Right lung (tissue), 5 donors: ENCODE data around the gene ARL4C. TPM values are rescaled to one million over a fixed set of nuclear protein-coding genes. Genes with fewer than 3 reads are reported as not detected.

Source experiments
- DNase-seq, 2 donors: peaks; one replicate each; pipeline ENCODE4 v3.0.0-alpha.2; 2013
- polyA plus RNA-seq, 5 donors: library from polyadenylated mRNA; unstranded; fragments of 120-200 nt; gene quantifications; one replicate each; pipeline versions ENCODE4 v1.2.1 to v1.2.3, GENCODE V29; 2013; ENCODE audit warnings: inconsistent platforms in 1 of 5, low replicate concordance in 1 of 5; ENCODE audit not compliant: insufficient read length in 5 of 5, insufficient read depth in 1 of 5

The ARL4C gene
- polyA plus RNA-seq, 5 donors: 20.5 to 25.0 (median 23.2) TPM

DNA sequence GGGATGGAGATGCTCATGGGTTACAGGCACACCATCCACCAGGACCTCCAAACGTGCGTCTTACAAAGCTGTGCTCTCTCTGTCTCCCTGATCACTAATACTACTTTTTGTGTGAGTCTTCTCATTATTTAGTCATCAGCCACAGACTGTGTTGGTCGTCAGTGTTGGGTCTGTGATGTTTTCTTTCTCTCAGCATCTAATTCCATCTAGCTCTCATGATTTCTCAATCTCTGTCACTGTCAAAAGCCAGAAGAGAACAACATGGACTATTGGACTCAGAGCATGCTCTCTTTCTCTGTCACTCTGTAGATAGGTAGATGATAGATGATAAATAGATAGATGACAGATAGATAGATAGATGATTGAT, 6.0 kb upstream of the ARL4C start:
- no peak for DNase-seq

DNA sequence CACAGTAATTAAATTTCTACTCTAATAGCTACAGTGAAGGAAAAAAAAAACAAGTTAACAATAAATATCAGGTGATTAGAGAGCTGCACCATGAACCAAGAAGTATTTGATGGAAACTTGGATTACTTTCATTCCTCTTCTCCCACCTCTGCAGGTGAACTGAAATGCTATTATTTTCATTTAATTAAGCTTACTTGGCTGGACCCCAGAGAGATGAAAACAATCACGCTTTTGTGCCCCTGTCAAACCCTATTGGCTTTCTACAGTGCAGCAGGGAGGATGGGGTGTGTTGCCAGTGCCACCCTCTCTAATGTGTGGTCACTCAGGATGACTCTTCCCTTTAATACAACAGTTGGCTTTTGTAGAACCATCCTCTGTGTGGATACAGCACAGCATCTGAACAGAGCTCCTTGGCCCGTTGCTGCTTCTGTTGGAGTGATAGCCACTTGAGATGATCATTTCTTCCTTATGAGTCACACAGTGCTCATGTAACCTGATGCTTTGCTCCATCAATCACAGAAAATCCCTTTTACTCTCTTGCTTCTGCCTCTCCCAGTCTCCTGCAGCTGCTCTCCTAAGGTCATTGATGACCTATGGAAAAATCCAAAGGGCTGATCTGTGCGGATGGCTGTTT, 5.5 kb upstream of the ARL4C start:
- no peak for DNase-seq

DNA sequence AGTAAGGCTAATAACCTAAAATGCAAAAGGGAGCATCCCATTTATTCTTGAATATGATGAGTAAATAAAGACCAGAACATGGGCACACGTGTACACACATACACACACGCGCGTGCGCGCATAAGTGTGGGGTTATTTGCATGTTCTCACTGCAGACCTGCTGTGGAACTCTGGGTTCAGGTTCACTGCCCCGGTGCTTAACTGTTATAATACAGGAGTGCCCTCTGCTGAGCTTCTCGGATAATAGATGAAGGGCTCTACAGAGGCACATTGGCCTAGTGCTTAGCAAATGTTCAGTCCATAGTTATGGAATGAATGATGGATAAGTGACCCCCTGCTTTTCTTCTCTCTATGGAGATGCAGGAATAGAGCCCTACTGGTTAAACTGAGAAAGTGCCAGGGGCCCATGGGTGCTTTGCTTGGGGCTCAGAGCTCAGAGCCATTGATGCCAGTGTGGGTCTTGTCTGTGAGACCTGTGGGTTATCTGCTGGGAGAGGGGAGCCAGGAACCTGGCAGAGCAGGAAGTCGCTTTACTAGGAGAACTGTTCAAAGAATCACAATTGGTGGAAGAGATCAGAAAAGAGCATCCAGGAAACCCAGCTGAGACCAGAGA, 3.6 kb upstream of the ARL4C start:
- DNase-seq: peak in 1 of 2 donors; percentile 20

DNA sequence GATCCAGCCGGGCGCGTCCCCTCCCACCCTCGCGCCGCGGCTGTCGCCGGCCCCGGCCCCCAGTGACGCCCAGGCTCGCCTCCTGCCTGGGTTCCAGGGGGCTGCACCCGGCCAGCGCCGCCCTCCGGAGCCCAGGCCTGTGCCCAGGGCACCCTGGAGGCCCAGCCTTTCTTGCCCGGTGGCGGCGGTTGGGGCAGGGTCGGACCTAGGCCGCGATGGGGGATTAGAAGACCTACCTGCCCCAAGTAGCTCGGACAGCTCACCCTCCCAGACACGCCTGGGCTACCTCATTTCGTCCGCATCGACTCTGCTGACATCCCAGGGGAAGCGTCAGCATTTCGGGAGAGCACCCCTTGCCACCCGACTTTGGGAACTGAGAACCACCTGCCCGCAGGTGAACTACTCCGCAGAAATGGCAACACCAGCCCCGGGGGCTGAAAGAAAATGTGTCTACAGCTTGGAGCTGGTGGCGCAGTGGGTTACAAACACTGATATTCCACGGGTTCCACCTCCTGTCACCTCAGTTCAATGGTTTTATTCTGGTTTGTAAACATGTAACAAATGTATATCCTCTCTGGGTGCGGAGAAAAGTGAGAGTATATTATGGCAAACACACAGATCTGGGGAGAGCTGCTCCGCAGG, 834 bp upstream of the ARL4C start:
- no peak for DNase-seq

DNA sequence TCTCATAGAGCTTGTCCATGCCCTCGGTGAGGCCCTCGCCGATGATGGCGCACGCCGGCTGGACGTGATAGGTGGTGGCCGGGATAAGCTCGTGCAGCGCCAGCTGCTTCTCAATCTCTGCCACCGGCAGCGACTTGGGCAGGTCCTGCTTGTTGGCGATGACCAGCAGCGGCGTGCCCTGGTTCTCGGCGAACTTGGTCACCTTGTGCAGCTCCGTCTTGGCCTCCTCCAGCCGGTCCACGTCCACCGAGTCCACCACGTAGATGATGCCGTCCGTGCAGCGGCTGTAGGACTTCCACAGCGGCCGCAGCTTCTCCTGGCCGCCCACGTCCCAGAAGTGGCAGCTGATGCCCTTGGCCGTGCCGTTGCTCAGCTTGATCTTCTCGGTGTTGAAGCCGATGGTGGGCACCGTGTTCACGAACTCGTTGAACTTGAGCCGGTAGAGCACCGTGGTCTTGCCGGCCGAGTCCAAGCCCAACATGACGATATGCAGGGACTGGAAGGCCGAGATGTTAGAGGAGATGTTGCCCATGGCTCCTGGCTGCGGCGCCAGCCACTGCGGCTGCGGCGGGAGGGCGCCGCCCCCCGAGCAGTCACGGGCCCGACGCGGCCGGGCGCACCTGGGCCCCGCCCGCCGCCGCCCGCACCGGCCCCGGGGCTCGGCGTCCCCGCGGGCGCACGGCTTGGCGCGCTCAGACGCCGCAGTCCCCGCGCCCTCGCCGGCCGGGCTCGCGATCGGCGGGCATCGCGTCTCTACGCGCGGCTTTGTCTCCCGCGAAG, 636 bp downstream of the ARL4C start:
- peak in 1 of 2 donors; percentile 26 for DNase-seq

DNA sequence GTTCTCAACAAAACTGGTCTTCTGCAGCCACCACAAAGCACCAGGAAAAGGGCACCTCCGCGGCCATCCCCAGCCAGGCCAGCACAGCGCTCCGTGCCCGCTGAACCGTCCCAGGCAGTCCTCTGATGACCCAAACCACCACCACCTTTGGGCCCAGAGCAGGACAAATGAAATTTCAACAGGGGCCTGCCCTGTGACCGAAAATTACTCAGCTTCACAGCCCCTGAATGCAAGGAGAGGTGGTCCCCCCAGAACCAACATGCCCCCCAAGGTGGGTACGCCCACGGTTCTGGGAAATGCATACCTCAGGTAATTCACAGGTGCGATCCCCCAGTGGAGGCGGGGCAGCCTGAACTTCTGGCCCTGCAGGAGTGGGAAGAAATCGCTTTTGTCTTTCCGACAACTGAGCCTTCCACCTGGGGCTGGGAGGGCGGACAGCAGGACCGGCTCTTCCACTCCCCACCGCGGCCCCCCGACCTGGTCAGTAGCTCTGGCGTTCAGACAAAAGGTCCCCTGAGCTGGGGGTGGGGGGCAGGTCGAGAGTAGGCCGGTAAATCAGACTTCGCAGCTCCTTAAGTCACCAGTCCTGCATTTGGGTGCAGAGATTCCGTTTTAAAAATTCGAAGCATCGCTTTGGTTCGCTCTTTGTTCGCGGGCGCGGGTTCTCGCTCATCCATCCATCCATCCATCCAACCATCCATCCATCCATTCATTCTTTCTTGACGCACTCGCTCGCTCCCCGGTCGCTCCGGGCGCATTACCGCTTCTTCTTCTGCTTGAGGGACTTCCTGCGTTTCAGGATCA, 1.4 kb downstream of the ARL4C start:
- DNase-seq: no peak

DNA sequence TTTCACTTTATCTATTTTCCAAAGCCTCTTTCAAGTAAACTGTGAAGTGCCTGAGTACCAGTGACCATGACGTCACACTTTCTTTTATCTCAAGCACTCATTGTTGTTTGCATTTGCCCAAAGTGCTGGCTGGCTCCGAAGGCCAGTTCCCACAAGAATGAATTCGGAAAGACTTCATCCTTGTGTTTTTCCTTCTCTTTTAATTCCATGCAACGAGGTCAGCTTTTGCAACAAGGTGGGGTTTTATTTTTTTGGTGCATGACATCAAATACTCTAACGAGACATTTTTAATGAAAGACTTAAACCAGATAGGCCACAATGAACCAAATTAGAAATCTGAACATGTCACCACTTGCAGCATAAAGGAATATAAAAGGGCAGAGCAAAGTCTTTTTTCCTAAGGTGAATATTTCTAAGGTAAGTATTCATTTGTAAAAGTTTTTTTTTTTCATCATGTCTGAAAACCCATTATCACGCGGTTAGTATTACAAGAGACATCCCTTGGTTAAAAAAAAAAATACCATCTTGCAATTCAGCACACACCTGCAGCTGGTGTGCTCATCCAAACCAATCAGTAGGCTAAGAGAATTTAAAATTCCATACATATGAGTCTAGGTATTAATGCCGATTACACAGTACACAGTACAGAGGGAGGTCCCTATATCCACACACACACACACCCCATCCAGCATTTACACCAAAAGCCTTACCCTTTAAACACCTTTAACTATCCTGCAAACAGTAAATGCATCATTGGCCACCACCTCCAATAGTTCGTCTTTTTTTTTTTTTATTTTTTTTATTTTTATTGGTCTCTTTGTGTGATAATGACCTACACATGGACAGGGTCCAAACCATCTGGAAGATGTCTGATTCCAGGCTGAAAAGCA, 2.3 kb downstream of the ARL4C start:
- DNase-seq: peak; percentile 37

DNA sequence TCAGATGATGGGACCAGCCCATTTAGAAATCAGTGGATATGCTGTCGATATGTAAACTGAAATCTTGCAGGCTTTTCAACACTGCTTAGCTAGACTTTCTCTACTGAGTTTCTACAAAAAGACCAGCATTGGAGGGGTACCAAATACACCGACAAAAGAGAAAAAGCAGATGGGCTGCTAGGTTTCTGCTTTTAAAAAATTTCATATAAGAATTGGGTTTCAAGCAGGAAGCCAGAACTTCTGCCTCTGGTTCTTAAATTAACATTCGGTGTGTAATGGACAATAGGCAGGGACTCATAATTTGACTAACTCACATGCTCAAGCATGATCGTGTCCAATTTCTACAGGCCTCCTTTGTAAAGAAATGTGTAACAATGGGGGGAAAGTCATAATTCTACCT, 3.1 kb downstream of the ARL4C start:
- DNase-seq: no peak

DNA sequence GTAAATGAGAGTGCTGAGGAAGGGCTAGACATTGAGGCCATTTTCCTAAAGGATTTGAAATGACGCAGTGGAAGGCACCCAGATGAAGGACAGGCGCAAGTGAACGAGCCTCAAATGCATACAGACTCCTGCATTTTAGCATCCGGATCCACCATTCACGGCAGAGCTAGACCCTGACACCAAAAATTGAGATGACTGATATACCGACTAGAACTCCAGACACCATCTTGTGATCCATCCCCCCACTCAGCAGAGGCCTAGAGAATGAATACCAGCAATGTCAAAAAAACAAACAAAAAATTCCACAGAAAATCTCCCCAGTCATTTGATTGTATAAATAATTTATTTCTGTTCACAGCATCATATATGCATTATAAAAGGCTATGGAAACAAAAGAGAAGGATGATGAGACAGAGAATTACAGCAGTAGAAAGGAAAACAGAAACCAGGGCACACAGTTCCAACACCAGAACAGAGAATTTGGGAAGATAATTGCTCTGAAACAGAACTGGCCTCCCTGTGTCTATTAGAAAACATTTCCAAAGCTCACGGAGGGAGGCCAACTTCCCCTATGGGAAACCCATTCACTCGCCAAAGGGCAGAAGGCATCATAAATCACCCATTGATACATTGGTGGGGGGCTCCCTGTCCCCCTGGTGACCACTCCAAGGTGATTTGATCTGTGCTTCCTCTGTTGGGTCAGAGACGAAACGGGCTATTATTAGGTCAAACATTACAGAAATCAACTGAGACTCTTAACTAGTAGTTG, 4.0 kb downstream of the ARL4C start:
- DNase-seq: no peak

DNA sequence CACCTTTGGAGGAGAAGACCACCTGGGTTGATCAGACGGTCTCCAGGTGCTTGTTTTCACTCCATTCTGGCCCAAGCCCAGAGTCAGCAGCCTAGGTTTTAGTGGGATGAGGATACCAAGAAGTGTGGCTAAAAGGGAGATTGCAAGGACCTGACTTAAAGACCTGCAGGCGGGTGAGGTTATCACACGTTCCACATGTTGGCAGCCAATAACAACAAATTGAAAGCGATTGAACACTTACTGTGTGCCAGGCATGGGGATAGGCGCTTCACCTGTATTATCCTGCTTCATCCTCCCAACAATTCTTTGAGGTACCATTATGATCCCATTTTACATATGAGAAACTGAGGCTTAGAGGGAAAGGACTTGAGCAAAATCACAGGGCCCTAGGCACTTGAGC, 5.0 kb downstream of the ARL4C start:
- DNase-seq: no peak

DNA sequence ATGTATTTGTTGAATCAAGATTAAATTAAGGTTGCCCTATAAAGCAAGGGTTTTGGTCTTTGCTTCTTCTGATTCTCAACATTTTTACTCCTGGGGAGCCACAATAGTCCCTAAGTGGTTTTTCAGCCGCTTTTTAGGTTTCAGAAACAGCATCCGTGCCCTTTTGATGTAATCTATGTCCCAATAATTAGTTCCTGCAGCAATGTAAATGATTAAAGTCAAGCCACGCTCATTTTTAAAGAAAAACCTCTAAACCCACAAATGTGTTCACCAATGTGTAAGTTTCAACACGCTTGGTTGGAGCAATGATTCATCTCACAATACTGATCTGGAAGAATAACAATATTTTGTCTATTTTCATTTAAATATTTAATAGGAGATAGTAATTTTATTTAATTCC, 5.6 kb downstream of the ARL4C start:
- DNase-seq: no peak

DNA sequence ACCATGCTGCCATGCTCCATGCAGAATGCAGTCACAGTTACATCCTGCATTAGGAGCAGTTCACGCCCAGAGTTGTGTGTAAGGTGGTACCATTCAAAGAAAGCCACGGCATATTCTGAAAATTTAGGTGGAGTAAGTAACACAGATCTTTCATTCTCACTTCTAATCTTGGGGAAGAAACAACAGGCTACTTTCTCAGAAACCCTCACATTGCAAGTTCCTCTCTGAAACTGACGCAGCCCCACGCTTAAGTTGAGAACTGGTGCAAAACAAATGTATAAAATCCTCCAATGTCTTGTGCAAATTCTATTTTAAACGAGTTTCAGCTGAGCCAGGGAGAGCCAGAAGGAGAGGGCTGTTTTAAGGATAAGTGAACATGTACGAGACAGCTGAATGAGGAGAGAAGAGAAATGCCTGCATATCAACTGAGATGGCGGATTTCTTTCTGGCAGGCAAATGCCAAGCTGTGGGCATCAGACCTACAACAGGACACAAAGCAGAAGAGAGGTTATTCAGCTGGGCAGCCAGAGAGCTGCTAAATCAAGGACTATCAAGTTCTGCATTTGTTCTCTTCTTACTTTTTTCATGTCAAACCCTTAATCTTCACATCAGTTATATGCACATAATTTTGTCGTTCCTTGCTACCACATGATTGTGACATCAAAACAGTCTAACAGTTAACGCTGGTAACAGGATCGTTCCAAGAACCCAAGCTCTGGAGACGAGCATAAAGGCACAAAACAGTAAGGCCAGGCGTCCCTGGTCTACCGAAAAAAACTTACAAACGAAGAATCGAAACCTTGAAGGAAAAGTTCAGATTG, 6.4 kb downstream of the ARL4C start:
- no peak for DNase-seq

DNA sequence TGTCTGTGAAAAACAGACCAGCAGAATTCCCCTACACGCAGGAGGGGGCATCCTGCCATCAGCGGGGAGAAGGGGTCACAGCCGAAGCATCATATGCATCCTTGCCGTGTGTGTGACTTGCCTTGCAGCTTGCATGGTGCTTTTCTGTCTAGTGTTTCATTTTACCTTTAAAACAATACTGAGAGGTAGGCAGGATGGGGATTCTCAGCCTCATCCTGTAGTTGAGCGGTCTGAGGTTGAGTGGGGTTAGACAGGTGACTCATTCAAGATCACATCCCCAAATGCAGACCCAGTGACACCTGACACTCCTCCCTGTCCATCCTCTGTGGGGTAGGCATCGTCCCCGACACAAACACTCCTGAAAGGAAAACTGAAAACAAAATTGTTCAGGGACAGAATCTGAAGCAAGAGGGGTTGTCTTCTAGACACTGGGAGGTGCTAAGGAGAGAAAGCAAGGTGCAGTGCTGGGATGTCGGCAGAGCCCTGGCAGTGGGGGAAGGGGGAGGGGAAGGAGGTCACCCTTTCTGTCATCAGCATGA, 7.9 kb downstream of the ARL4C start:
- DNase-seq: no peak

DNA sequence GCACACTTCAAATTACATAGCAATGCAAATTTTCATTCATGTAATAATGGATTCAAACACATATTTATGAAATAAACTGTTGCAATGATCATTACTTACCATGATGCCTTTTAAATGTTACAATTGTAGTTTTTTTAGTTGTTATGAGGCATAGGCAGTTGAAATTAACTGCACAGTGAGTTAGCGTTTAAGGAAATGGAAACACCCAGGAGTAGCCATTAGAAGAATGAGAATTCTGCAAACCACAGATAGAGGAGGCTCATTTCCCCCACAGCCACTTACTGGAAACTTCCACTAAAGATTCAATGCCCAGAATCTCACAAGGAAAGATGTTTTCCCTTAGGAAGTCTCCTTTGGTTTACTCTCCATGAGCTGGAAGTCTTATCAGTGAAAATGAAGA, 8.4 kb downstream of the ARL4C start:
- DNase-seq: no peak

DNA sequence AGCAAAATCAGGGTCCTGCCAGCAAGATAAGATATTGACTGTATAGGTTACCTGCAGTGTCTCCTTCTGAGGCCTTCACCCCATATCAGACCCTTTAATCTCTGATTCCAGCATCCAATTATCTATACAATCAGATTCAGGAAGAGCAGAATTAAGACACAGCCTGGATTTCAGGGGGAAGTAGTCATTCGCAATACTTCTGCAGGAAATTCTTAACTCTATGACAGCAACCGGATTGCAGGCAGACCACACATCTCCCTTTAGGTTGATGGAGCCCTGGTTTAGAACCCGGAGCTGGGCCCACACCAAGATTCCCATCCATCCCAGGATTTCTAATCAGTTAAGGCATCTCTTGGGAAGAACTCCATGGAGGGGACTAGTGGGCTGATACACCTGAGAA, 9.5 kb downstream of the ARL4C start:
- DNase-seq: no peak

DNA sequence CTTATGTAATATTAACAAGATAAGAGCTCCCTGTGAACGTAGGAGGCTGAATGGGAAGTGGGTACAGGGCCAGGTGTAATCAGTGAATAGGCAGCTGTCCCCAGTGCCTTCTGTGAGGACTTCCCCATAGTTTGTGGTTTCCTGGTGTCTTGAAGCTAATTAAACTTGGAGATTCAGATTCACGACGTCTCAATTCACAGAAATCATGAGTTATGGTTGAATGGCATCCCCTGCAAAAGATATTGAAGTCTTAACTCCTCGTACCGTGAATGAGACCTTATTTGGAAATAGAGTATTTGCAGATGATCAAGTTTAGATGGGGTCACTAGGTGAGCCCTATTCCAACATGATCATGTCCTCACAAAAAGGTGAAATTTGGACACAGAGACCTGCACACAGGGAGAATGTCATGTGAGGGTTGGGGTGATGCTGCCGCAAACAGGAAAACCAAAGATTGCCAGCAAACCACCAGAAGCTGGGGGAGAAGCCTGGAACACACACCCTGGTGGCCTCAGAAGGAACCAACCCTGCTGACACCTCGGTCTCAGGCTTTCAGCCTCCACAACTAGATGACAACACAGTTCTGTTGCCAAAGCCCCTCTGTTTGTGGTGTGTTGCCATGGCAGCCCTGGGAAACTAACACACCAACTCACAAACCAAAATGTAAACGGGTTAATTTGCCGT, 13.2 kb downstream of the ARL4C start:
- no peak for DNase-seq

DNA sequence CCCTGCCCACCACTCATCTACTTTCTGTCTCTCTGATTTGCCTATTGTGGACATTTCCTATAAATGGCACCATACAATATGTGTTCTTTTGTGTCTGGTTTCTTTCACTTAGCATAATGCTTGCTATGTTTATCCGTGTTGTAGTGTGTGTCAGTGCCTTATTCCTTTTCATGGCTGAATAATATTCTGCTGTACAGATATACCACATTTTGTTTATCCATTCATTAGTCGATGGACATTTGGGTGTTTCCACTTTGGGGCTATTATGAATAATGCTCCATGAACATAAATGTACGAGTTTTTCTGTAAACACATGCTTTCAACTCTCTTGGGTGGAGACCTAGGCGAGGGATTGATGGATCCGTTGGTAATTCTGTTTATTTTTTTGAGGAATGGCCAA, 15.6 kb downstream of the ARL4C start:
- DNase-seq: no peak

DNA sequence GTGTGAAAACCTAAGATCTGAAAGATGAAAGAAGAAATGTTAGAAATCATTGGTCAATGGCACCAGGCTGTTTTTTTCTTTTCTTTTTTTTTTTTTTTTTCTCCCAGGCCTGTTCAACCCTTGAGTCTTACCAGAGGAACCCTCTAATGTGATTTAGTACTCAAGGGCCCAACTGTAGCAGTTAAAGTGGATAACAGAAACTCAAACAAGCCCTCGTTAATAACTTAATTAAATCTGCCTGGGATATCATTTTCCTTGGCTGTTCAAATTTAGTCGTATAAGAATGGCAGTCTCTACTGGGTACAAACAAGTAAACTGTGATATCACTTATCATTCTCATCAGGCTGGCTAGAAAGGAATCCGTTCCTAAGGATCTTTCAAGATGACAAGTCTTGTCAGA, 16.5 kb downstream of the ARL4C start:
- DNase-seq: no peak
